ENCODE results near the gene PGAP3.

The PGAP3 gene

DNA sequence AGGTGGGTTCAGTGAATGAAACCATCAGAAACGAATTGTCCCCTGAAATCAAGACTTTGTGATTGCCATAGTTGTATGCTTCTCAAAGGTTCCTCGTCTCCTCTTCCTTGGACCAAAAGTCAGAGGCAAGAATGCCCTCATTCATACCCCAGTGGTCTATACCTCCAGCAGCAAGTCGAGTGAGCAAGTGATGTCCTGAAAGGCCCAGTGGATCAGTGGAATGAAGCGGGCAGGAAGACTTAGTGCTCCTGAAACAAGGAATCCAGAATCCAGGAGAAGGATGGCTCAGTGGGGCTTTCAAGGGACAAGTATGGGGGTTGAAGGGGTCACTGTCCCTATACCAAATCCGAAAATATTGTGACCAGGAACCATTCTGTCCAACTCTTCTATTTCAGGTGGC, 6.7 kb upstream of the PGAP3 start:
- DNase-seq, result no peak

DNA sequence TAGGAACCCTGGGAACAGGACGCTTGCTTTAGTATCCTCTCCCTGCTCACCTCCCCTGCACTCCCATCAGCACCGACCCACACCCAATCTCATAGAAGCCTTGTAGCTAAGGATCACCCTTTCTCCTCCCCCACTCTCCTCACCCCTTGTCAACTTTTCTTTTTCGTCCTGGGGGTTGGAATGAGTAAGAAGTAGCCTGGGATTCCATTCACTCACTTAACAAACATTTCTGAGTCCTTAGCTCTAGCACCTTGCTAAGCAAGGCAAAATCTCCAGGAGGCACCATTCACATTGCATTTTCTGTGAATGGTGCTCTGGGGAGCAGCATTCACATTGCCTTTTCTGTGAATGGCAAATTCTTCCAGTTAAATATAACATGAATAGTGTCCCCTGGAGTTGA, 1.1 kb upstream of the PGAP3 start:
- no peak for DNase-seq

DNA sequence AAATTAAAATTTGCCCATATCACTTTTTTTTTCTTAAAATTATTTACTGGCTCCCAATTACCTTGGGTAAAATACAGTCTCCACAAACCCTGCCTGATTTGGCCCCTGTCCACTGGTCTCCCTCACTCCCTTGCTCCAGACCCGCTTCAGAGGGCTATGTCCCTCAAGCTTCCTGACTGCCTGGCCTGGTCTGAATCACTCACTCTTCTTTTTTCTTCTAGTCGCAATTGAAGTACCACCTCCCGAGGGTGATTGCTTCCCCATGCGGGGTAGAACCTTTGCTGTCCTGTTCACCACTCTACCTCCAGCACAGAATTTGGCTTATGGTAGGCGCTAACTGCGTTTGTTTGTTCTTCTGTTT, 598 bp upstream of the PGAP3 start:
- DNase-seq, result no peak

DNA sequence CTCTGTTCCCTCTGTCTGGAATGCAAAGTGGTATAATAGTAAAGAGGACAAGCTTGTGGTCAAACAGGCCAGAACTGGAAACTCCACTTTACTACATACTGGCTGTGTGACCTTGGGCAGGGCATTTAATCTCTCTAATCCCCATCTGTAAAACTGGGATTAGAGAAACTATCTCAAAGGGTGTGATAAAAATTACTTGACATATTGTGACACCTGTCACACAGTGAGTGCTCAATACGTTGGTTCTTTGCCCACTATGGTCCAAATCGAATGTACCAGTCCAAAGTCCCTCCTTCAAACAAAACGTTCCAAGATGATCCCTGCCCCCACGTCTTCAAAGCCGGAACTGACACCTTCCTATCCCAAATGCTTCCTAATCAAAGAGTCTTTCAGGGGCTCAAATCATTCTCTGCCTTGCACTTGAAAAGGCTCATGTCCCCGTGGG, 734 bp downstream of the PGAP3 start:
- no peak for DNase-seq

DNA sequence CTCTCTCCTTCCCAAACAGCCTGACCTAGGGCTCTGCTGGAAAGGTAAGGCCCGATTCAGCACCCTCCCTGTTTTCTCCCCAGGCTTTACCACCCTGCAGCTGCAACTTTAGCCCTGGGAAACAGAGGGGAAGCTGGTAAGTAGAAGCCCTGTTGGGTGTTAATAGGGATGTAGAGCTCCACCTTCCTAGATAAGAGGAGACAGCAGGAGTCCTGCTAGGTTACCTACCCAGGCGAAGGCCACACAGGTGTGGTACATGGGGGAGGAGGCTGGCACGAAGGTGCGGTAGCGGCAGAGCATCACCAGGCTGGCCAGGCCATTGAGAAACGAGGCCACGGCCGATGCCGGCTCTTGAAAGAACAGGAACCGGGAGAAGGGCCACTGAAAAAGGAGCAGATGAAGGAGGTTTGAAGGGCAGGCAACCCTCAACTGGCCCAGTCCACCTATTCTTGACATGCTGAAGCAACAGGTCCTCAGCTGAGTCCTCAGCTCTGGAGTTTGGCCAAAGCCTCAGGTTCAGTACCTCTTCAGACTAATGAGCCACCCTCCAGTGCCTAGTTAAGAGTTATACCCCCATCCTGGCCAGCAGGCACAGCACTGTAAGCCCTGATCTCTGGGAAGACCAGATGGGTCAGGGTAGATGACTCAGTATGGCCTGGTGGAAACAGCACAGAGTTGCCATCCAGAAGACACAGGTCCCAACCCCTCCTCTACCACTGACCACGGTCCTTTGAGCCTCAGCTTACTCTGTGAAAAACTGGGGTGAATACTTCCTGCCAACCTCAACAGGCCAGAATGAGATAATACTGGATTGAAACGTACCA, 3.3 kb downstream of the PGAP3 start:
- no peak for DNase-seq

DNA sequence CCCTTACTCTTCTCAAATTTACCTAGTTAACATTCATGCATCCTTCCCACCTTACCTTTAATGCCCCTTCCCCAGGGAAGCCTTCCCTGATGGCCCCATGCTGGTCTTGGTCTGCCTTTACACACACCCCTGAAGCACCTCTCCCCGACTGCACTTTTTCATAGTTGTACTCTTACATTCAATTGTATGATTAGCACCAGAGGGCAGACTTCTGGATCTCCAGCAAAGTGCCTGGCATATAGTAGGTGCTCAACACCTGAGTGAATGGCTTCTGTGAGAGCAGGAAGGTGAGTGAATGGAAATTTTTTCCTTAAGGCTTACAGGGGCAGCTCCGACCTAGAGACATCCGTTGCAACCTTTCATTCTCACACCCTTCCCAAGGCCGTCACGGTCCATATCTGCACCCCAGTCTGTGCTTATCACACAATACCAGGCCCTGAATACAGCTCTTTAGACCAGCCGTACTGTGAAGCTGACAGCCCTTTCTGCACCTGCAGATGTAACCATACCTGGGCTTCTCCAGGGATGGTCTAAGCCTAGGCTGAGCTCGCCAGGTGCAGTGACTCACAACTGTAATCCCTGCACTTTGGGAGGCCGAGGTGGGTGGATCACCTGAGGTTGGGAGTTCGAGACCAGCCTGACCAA, 4.4 kb downstream of the PGAP3 start:
- DNase-seq, result no peak

DNA sequence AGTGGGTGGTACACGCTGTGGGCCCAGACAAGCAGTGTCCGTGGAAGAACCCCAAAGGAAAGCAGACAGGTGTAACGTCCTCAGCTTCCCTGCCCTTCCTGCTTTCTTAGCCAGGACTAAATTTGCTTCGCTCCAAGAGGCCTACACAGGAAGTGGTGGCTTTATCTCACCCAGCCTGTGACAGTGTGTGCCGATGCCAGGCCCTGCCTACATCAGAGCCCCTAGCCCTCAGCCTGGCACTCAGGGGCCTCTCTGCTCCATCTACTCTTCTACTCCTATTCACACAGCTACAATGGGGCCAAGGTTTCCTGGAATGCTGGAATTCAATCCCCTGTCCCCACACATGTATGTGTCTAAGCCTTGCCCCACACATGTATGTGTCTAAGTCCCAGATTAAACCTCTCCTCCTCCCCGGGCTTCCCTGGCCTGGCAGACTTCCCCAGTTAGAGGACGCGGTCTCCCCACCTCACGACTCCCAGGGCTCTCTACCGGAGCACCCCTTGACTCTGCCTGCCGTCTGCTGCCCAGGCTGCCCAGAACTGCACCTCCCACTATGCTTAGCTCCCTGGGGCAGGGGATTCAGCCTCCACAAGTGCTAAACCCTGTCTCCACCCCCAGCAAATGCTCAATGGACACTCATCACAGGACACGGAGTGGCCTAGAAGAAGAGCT, 8.2 kb downstream of the PGAP3 start:
- no peak for DNase-seq

DNA sequence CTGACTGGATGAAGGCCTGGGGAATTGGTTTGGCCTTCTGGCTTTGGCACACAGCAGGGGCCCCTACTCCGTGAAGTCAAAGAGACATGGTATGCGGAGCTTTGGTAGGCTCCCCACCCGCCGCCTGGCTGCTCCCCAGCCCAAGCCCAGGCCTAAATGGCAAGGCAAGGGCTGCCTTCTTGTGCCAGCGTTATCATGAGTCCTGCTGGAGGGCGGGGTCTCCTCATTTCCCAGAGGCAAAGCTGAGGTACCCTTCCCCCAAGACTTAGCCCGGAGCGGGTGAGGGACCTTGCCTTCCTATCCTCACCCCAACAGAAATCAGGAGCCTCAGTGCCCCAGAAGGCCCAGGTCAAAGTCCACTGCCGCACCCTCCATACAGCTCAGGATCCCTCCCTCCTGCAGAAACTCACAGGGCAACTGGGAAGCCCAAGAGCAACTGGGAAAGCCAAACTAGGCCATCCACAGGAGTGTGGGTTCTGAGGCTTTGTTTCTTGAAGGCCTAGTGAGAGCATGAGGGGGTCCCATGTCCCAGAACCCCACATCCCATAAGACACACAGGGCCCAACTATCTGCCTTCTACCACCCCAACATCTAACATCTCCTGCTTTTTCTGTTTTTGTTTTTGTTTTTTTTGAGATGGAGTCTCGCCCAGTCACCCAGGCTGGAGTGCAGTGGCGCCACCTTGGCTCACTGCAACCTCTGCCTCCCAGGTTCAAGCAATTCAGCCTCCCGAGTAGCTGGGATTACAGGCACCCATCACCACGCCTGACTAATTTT, 9.3 kb downstream of the PGAP3 start:
- no peak for DNase-seq

DNA sequence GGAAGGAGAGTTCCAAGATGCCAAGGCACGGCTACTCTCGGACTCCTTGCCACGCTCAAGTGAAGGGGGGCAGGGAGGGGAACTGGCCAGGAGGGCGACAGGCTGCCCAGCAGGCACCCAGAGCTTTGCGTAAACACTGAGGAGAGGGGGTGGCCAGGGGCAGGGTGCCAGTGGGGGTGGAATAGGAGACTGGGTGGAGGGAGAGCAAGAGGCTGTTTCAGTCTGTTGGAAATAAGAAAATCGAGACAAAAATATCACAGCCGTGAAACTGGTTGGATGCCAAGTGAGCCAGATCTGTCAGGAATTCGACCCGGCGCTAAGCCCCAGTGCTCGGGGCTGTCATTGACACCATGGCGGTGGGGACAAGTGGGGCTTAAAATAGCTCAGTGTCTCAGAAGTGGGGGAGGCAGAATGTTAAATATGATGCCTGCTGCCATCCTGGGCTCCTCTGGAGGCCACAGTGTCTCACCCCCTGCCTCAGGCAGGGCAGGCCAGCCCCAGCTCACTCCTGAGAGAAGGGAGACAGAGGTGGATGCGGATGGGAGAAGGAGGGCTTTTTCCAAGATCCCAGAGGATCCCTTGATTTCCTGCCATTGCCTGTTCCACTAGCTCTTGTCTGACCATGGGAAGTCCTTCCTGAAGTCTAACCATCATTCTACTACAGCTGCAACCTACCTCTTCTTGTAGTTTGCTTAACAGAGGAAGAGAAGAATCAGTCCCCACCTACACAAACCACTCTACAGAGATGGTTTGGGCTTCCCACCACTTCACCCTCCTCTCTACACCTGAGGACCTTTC, 10.1 kb downstream of the PGAP3 start:
- no peak for DNase-seq

DNA sequence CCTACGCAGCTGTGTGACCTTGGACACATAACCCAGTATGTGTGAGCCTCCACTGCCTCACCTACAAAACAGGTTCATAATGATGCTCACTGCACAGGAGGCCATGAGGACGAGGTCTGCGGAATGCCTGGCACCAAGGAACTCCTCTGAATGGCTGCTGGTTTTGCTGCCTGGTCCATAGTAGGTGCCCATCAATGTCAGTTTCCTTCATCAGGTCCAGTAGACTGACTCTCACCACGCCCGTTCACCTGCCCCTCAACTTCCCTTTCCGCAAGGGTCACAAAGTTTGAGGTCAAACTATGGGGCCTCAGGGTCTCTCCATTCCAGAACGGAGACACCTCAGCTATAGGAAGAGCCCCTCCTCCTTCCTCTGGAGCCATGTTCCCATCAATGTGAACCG, 10.8 kb downstream of the PGAP3 start:
- DNase-seq, result no peak

DNA sequence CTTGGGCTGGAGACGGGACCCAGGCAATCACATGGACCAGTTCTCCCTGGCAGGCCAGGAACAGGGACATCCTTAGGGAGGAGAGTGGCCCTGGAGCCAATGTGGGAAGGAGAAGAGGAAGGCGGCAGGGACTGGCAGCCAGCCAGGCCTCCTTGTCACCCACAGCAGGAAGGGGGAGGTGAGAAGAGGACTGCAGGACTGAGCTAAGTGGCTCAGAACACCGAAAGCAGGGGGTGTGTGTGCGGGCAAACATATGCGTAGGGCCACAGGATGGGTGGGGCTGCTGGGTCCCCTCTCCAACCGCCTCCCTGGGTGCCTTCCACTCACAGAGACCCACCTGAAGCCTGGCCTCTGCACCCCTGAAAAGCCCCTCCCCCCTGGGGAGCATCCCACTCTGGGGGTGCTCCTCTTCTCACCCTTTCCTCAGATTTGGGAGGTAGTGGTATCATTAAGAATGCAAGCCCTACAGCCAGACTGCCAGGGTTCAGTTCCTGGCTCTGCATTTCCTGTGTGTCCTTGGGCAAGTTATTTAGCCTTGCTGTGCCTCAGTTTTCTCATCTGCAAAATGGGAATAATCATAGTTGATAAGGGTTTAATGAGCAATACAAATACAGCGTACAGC, 11.5 kb downstream of the PGAP3 start:
- no peak for DNase-seq

DNA sequence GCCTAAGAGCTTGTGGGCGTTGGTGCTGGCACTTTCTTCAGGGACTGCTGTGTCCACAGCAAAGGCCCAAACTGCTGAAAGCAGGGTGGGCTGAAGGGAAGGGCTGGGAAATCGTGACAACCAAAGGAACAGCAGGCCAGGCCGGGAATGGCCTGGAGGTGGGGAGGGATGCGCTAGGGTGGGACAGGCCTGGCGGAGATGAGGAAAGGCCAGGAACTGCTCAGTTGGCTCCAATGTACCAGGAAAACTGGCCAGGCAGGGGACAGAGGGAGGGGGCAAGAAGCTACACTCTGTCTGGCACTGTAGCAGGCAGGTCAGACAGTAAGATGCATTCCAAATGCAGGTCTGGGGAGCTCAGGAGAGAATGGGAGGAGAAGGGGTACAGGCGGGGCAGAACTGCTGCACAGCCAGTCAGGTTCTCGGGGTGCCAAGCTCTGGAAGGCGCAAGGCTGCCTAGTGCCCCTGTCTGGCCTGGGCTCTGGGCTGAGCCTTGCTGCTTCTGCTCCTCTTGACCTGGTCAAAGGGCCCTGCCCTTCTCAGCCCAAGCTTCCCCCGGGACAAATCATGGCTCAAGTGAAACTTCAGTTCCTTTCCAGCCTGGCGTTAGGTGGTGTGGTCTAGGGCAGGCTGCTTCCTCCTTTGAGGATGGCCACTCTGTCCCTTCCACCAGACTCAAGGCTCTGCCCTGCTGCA, 12.3 kb downstream of the PGAP3 start:
- DNase-seq, result no peak

DNA sequence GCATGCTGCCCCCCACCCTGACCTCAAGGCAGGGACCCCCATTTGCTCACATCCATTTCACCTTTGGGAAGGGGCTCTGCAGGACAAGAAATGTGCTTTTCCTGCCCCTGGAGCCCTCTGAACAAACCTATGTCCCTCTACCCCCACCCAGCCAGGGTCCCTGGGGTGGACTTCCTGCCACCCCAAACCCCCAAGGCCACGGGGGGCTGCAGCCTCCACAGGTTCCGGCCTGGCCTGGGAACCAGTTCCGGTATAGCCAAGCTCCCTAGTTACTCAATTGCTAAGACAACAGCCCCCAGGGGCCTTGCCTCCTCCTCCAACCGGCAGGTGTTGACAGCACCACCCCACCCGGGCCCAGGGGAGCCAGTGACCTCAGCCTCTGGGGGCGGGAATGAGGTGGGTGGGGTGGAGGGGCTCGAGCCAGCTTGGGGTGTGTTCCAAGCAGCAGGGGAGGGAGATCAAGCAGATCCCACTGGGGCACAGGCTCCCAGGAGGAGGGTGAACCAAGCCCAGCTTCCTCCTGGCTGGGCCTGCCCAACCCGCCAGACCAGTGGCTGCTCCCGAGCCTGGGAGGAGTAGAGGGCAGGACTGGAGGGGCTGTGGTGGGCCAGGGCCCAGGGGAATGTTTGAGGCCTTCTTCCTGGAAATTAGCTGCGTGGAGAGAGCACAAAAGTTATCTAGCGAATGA, 13.0 kb downstream of the PGAP3 start:
- DNase-seq, result no peak

DNA sequence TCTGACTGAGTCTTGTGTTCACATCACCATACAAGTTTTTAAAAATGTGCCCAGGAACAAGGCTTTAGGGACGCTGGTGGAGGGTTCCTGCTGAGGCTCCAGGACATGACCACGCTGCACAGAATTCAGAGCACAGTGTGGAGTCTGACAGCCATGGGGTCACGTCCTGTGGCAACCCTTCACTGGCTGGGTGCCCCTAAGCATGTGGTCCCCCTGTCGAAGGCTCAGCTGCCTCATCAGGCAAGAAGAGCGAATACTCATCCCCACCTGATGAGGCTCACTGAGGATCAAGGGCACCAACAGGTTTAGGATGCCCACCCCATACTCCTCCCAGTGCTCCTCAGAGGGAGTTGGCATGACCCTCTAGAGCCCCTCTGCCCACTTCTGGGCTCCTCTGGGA, 13.7 kb downstream of the PGAP3 start:
- DNase-seq, result no peak

DNA sequence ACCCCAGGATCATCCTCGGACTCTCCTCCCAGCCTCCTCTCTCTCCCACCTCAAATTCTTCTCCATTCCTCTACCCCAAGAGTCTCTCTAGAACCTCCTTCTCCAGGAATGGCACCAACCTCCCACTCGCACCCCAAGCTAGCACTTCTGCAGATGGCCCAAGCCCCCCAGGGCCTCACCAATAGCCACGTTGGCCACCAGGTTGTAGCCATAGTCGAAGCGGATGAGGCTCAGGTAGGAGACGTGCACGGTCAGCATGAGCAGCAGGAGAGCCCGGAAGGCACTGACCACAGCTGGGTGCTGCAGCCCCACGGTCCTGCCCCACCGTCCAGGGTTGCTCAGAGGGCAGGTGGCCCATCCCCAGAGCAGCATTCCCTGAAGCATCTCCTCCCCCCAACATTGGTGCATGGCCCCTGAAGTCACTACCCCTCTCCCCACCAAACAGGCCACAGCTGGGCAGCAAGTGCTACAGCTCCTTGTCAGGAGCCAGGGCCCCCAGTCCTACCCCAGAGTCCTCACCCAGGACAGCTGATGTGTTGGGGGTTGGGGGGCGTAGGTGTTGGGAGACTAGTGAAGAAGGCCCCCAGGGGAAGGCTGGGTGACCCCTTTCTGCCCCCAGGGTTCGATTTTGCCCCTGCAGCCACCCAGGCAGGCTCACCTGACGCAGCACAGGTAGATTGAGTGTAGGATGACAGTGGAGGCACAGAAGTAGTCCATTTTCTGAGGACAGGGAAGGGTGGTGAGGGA, 14.3 kb downstream of the PGAP3 start:
- DNase-seq, result no peak

DNA sequence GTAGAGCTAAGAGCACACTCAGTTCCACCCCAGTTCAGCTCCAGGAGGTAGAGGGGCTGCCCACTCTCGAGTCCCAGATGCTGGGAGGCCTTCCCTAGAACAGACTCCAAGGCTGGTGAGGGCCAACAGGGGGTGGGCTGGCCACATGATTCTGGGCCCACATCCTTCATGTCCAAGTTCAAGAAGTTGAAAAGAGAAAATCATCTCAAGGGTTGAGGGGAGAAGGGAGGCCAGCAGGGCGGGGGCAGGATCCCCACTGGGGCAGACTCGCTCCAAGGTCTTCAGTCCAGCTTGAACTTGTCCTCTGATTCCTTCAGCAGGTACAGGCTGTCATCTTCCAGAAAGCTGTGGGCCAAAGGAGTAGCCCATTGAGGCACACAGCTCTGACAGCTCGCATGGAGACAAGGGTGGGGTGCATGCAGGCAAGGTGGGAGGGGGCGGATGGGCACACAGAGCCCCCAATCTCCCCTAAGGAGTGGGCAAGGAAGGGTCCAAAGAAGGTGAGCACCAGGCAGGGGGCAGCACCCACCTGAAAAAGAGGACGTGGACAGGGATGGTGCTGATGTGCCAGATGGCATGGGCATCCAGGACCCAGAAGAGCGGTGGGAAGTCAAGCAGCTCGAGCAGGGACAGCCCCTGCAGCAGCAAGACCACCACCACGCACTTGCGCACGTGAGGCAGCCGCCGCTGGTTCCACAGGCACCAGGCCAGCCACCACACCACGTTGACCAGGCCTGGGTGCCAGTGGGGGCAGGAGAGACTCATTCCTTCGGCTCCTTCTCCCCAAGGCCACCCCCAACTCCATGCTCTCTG, 15.1 kb downstream of the PGAP3 start:
- DNase-seq, result no peak

DNA sequence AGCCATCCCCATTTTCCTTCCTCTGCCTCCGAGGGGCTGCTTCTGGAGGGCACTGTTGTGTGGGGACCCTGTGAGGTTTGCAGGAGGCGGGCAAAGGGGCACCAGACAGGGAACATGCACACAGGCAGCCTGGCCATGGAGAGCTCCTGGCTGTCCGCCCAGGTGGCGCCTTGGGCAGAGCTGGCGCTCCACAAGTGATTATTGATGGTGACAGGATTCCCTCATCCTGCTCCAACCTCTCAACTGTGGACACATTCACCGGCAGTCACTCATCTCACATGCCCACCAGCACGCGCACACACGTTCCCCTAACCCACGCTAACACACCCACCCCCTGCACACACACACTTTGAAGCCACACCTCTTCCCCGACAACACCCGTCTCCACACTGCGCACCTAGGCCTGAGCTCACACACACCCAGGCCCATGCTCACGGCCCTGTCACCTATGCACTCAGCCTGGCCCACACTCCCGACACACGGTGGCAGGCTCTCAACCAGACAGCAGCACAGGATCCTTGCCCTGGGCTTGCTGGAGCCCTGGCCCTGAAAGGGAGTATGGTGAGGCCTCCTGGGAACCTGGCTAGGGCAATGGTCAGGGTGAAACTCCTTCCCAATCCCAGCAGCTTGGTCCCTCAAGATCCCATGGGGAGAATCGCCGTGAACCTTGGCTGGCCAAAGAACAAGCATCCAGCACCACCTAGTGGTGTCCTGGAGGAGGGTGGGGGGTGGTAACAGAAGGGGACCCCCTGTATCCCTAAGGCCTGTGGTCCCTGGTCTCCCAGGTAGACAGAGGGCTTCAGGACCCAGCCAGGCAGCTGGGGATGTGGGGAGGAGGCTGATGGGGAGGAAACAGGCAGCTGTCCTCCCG, 16.0 kb downstream of the PGAP3 start:
- DNase-seq, result no peak

DNA sequence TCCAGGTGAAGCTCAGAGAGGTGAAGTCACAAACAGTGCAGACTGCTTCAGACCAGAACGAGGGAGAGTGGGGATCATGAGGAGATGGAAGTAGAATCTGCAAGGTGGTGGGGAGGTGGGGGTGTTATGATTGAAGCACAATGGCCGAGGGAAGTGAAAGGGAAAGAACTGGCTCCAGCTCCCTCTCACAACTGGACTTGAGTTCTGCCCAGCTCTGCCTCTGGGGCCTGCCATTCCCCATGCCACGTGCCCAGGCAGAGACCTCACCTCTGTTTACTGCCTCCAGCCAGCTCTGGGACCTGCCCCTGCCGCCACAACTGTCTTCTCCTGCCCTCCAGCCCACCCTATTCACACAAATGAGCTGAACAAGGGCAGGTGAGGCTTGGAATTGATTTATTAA, 17.1 kb downstream of the PGAP3 start:
- no peak for DNase-seq

All from activated CD4-positive, CD25-positive, alpha-beta regulatory T cell treated with anti-CD3 and anti-CD28 coated beads, Interleukin-2, amount 50 U/mL, for 72 hours (primary cell).